SJCRH30 (cell line): ENCODE measurements around the gene FBP2. TPM values are rescaled to one million over a fixed set of nuclear protein-coding genes. Genes with fewer than 3 reads are reported as not detected.

Experiments
- DNase-seq, 2 experiments: peaks; one replicate each; pipeline ENCODE4 v3.0.0-alpha.2; 2015 to 2020
- H3K27ac ChIP-seq: fragments of 250-450 bp; sonication (Bioruptor Pico); 2 replicates; pipeline ENCODE4 v1.5.1; 2020; ENCODE audit warnings: mild to moderate bottlenecking, moderate library complexity
- H3K27me3 ChIP-seq: fragments of 250-450 bp; sonication (Bioruptor Pico); 2 replicates; pipeline ENCODE4 v1.5.1; 2020; ENCODE audit warnings: mild to moderate bottlenecking, moderate library complexity
- H3K36me3 ChIP-seq: fragments of 250-450 bp; sonication (Bioruptor Pico); 2 replicates; pipeline ENCODE4 v1.5.1; 2020; ENCODE audit warnings: mild to moderate bottlenecking, moderate library complexity
- H3K4me1 ChIP-seq: fragments of 250-450 bp; sonication (Bioruptor Pico); 2 replicates; pipeline ENCODE4 v1.5.1; 2020; ENCODE audit warnings: mild to moderate bottlenecking, moderate library complexity
- H3K4me3 ChIP-seq: fragments of 250-450 bp; sonication (Bioruptor Pico); 2 replicates; pipeline ENCODE4 v1.5.1; 2020; ENCODE audit warnings: mild to moderate bottlenecking, moderate library complexity
- H3K9me3 ChIP-seq: fragments of 250-450 bp; sonication (Bioruptor Pico); replicated peaks from 2 replicates; pipeline ENCODE4 v1.5.1; 2020; ENCODE audit warnings: mild to moderate bottlenecking, moderate library complexity
- total RNA-seq: library from RNA; depleted of rRNA; stranded (reverse); fragments of >200 nt; shearing (Covaris generic); gene quantifications from 2 replicates; pipeline ENCODE4 v1.2.3, GENCODE V29; 2014; rRNA removed

The FBP2 gene
- total RNA-seq: not detected in 2 replicates

DNA sequence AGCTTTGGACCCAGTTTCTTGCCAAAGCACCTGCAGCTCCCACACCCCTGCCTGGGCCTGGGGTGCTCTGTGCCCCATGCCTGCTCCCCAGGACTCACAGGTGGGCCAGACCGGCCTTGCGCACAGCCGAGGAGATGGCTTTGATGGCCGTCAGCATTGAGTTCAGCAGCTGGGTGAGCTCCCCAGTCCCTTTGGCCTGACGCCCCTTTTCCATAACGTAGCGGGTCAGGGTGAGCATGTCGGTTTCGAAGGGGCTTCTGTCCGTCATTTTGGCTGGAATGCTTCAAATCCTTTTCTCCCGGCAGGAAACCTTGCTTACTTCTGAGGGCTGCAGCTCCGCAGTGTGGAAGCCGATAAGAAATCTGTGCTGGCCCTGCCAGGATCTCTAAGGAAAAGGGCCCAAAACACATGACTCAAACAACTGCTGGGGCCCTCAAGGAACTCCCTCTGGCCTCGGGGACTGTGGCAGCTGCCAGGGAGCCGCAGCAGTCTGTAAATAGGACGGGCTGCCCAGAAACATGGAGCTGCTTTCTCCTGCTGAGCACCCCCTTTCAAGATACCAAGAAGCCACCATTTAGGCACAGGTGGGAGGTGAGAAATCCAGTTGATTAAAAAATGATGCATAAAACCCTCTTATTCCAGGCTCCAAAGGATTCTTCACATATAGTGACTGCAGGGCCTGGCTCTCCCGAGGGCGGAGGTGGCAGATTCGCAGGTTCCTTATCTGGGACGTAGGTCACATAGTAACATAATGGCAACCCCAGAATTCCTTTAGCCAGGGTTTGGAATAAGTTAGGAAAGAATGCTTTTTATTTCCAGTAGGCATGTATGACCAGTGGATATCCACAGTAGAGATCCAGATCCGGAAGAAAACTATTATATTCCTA lies at the start of gene FBP2:
FBP2 (minus strand) TSS at position 366 of the 887 bp plus-strand sequence; CDS start at position 268, 98 bp downstream.
- no peaks in the 10 kb centered on the region for H3K9me3 ChIP-seq
- no peaks in the 10 kb centered on the region for H3K4me1 ChIP-seq
- no peak for DNase-seq
- H3K27ac ChIP-seq: no peak within 1 kb of the TSS
- no peaks in the 10 kb centered on the region for H3K36me3 ChIP-seq
- no peak within 1 kb of the TSS for H3K4me3 ChIP-seq
- H3K27me3 ChIP-seq: no peaks in the 10 kb centered on the region; the same call in none of the 2 replicates

GRCh38 chr9:94643176-94643575 lies 49.6 kb upstream of the FBP2 start:
- Histone ChIP-seq H3K27me3 (no peaks in the 10 kb centered on the region), H3K4me3 (no peak overlapping the region), H3K4me1 (no peaks in the 10 kb centered on the region), H3K36me3 (no peaks in the 10 kb centered on the region), H3K9me3 (no peaks in the 10 kb centered on the region), H3K27ac (no peak overlapping the region)
- no peak for DNase-seq

DNA sequence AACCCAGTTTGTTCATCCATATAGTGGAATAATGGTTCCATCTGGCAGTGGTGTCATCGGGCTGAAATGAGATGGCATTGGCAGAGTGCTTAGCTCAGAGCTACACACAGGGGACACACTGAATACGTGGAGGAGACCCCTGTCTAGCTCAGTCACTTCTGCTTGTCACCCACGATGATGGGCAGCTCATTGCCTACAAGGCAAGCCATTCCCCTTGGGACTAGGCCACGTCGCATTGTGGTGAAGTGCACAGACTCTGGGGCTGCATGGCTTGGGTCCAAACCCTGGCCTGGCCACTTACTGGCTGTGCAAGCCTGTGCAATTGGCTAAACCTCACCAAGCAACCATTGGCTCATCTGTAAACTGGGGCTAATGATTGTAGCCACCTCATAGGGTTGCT lies 48.9 kb upstream of the FBP2 start:
- H3K4me1 ChIP-seq: no peaks in the 10 kb centered on the region
- H3K9me3 ChIP-seq: no peaks in the 10 kb centered on the region
- H3K27ac ChIP-seq: no peak overlapping the region
- H3K36me3 ChIP-seq: no peaks in the 10 kb centered on the region
- H3K27me3 ChIP-seq: no peaks in the 10 kb centered on the region
- H3K4me3 ChIP-seq: no peak overlapping the region
- no peak for DNase-seq

GRCh38 chr9:94639999-94640376 lies 46.4 kb upstream of the FBP2 start:
- Histone ChIP-seq H3K9me3 (no peaks in the 10 kb centered on the region), H3K27ac (no peak overlapping the region), H3K4me1 (no peaks in the 10 kb centered on the region), H3K4me3 (no peak overlapping the region), H3K36me3 (no peaks in the 10 kb centered on the region), H3K27me3 (no peaks in the 10 kb centered on the region)
- DNase-seq: no peak

DNA sequence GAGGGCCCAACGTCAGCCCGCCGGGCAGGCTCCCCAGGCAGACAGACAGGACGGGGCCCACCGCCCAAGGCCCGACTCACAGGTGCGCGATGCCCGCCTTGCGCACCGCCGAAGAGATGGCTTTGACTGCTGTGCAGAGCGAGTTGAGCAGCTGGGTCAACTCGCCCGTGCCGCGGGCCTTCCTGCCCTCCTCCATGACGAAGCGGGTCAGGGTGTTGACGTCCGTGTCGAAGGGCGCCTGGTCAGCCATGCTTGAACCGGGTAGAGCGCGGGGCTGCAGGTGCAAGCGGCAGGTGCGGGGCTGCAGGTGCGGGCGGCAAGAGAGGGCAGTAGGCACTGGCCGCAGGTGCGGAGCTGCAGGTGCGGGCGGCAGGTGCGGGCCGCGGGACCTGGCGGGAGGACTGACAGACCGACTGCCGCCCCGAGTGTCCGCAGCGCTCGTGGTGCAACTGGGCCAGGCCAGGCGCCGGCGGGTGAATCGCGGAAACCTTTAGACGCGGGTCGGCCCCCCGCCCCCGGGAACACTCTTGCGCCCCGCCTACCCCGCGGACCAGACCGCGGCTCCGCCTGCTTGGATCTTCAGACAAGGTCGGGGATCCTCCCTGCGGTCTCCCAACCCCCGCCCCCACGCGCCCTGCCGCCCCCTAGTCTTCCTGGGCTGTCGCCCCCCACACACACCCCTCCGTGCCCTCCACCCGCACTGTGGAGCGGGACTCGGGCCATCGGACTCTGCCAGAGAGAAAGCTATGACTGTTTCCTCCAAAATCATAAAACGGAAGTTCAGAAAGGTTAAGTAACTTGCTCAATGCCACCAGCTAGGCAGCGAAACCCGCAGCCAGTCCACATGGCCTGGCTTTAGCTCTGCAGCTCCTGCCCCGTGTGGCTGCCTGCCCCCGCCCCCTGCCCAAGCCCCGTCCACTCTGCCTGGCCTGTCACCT lies 45.7 kb upstream of the FBP2 start, which contains the start of gene FBP1:
FBP1 (minus strand) TSS at position 458 of the 938 bp plus-strand sequence; CDS start at position 250, 208 bp downstream.
- Histone ChIP-seq H3K27me3 (no peaks in the 10 kb centered on the region), H3K27ac (no peak within 1 kb of the TSS), H3K36me3 (no peaks in the 10 kb centered on the region), H3K4me3 (no peak within 1 kb of the TSS), H3K4me1 (no peaks in the 10 kb centered on the region), H3K9me3 (no peaks in the 10 kb centered on the region)
- no peak for DNase-seq

GRCh38 chr9:94638335-94639060 lies 44.9 kb upstream of the FBP2 start:
- H3K36me3 ChIP-seq: no peaks in the 10 kb centered on the region
- no peak overlapping the region for H3K4me3 ChIP-seq
- no peaks in the 10 kb centered on the region for H3K4me1 ChIP-seq
- no peak for DNase-seq
- no peak overlapping the region for H3K27ac ChIP-seq
- no peaks in the 10 kb centered on the region for H3K27me3 ChIP-seq
- H3K9me3 ChIP-seq: no peaks in the 10 kb centered on the region

- Histone ChIP-seq H3K9me3 (no peaks in the 10 kb centered on the region), H3K4me1 (no peaks in the 10 kb centered on the region), H3K27ac (no peak overlapping the region), H3K36me3 (no peaks in the 10 kb centered on the region), H3K27me3 (no peaks in the 10 kb centered on the region), H3K4me3 (no peak overlapping the region)
- DNase-seq: no peak
Measured at GRCh38 chr9:94632737-94633136, 39.1 kb upstream of the FBP2 start.

- Histone ChIP-seq H3K4me1 (no peaks in the 10 kb centered on the region), H3K27ac (no peak overlapping the region), H3K27me3 (no peaks in the 10 kb centered on the region), H3K36me3 (no peaks in the 10 kb centered on the region), H3K9me3 (no peaks in the 10 kb centered on the region), H3K4me3 (no peak overlapping the region)
- DNase-seq: no peak
Measured at GRCh38 chr9:94631599-94631998, 38.0 kb upstream of the FBP2 start.

GRCh38 chr9:94630833-94631232 lies 37.2 kb upstream of the FBP2 start:
- Histone ChIP-seq H3K27ac (no peak overlapping the region), H3K4me1 (no peaks in the 10 kb centered on the region), H3K4me3 (no peak overlapping the region), H3K36me3 (no peaks in the 10 kb centered on the region), H3K9me3 (no peaks in the 10 kb centered on the region), H3K27me3 (no peaks in the 10 kb centered on the region)
- DNase-seq: no peak

DNA sequence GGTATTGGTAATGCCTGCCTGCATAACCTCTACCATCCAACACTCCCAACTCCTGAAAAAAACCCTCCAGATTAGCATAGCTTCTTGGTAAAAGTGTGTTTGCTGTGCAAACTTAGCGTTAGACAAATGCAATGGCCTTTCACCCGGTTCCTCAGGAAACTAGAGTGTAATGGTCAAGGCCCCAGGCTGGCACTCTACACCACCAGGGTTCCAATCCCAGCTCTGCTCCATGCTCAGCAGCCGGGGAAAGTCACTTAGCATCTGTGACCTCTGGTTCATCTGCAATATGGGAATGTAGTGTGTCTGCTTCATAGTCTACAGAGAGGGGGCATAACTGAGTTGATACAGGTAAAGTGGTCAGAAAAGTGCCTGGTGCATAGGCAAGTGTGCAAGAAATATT lies 36.7 kb upstream of the FBP2 start:
- Histone ChIP-seq H3K27me3 (no peaks in the 10 kb centered on the region), H3K36me3 (no peaks in the 10 kb centered on the region), H3K9me3 (no peaks in the 10 kb centered on the region), H3K4me1 (no peaks in the 10 kb centered on the region), H3K4me3 (no peak overlapping the region), H3K27ac (no peak overlapping the region)
- DNase-seq: no peak

- H3K4me3 ChIP-seq: no peak overlapping the region
- H3K36me3 ChIP-seq: no peaks in the 10 kb centered on the region
- no peak for DNase-seq
- H3K4me1 ChIP-seq: no peaks in the 10 kb centered on the region
- H3K9me3 ChIP-seq: no peaks in the 10 kb centered on the region
- H3K27ac ChIP-seq: no peak overlapping the region
- H3K27me3 ChIP-seq: no peaks in the 10 kb centered on the region
Measured at GRCh38 chr9:94627287-94627686, 33.7 kb upstream of the FBP2 start.

- H3K9me3 ChIP-seq: no peaks in the 10 kb centered on the region
- H3K27ac ChIP-seq: no peak overlapping the region
- H3K4me3 ChIP-seq: no peak overlapping the region
- no peaks in the 10 kb centered on the region for H3K36me3 ChIP-seq
- H3K27me3 ChIP-seq: no peaks in the 10 kb centered on the region
- no peak for DNase-seq
- H3K4me1 ChIP-seq: no peaks in the 10 kb centered on the region
Measured at GRCh38 chr9:94625835-94626234, 32.2 kb upstream of the FBP2 start.

- Histone ChIP-seq H3K4me3 (no peak overlapping the region), H3K9me3 (no peaks in the 10 kb centered on the region), H3K4me1 (no peaks in the 10 kb centered on the region), H3K36me3 (no peaks in the 10 kb centered on the region), H3K27ac (no peak overlapping the region), H3K27me3 (no peaks in the 10 kb centered on the region)
- no peak for DNase-seq
Measured at GRCh38 chr9:94624629-94625028, 31.0 kb upstream of the FBP2 start.

DNA sequence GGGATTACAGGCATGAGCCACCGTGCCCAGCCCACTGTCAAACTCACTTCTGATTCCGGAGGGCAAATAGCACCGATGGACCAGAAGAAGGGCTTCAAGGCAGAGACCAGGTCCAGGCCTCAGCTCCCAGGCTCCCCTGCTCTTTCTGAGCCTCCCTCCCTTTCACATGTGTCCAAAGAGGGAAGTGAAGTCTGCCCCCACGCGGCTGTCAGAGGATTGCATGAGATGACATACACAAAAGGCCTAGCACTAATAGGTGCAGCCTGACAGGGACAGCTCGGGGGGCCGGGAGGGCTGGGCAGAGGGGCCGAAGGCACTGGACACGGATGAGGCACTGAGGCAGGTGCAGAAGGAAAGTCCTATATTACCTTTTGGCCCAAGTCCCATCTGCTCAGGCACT lies 29.6 kb upstream of the FBP2 start:
- Histone ChIP-seq H3K4me3 (no peak overlapping the region), H3K36me3 (no peaks in the 10 kb centered on the region), H3K27ac (no peak overlapping the region), H3K4me1 (no peaks in the 10 kb centered on the region), H3K27me3 (no peaks in the 10 kb centered on the region), H3K9me3 (no peaks in the 10 kb centered on the region)
- DNase-seq: peak; percentile 32 to 60
